Measurements from ENCODE around the gene RNASE9. TPM values are rescaled to one million over a fixed set of nuclear protein-coding genes. Genes with fewer than 3 reads are reported as not detected.
"Not testable (repeated sequence)": the region's sequence is repeated elsewhere in the genome, so short reads cannot be mapped to it uniquely, and the experiment has no call there.

The RNASE9 gene
- total and polyA plus RNA-seq, 5 experiments from 2014 or later, result not detected

- peaks cover 0 to 14% (median 4%) of the 10 kb centered on the region in 5 donors for H3K27me3 Mint-ChIP-seq
- H3K27ac Mint-ChIP-seq, result no peak overlapping the region
- ATAC-seq, result no peak
- DNase-seq, result no peak
- H3K4me3 Mint-ChIP-seq, result no peak overlapping the region
- H3K4me1 Mint-ChIP-seq, result peaks cover 0 to 1% (median 0%) of the 10 kb centered on the region in 4 donors
- H3K9me3 Mint-ChIP-seq, result no peaks in the 10 kb centered on the region
- POLR2A ChIA-PET, result no interaction called here
- H3K36me3 Mint-ChIP-seq, result no peaks in the 10 kb centered on the region
These were observed 14.0 kb downstream of the RNASE9 start for GRCh38 chr14:20546877-20547276.

DNA sequence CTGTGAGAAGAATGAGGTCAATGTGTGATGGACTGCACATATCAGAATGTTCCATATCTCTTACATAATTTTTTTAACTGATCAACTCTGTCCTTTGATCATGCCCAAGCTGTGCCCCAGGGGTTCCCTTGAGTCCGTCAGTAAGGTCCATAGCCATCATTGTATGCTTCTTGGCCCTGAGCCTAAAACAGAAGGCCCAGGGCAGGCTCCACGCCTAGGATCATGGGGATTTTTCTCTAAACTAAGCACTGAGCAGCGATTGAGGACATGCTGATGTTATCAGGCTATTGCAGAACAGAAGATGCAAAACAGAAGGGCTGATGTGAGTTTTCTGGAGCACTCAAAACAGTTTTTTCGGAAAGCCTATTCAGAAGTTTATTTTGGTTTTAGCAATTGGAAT, 20.9 kb downstream of the RNASE9 start:
- H3K4me1 Mint-ChIP-seq, result no peaks in the 10 kb centered on the region
- H3K9me3 Mint-ChIP-seq, result no peaks in the 10 kb centered on the region
- H3K36me3 Mint-ChIP-seq, result no peaks in the 10 kb centered on the region
- DNase-seq, result no peak
- peak overlapping the region in 1 of 10 donors; percentile 40 for H3K27ac Mint-ChIP-seq
- peaks cover 0 to 4% (median 1%) of the 10 kb centered on the region in 5 donors for H3K27me3 Mint-ChIP-seq
- POLR2A ChIA-PET, result no interaction called here
- ATAC-seq, result no peak
- no peak overlapping the region for H3K4me3 Mint-ChIP-seq

- Mint-ChIP-seq H3K27me3 (peaks cover 0 to 4% (median 0%) of the 10 kb centered on the region in 5 donors), H3K36me3 (no peaks in the 10 kb centered on the region), H3K4me3 (peak overlapping the region in 7 of 10 donors; percentile 39 to 66 (median 43)), H3K27ac (peak overlapping the region in 4 of 10 donors; percentile 26 to 69 (median 50)), H3K9me3 (no peaks in the 10 kb centered on the region), H3K4me1 (peaks cover 5 to 14% (median 11%) of the 10 kb centered on the region in 4 donors)
- ATAC-seq (peak; percentile 83 to 98), DNase-seq (peak; percentile 41 to 82 (median 56))
- POLR2A ChIA-PET, result interaction anchor here (0.6 to 1.5 kb wide), 3 partner anchors 61 to 188 kb away, joined by 3 to 5 read pairs (median 4); partner anchors contain the start of gene PNP
These were observed 29.9 kb downstream of the RNASE9 start for GRCh38 chr14:20530771-20531571.

- POLR2A ChIA-PET, result interaction anchor here (0.9 kb wide), 1 partner anchor 83 kb away, joined by 3 read pairs; no protein-coding TSS in a partner anchor
- Mint-ChIP-seq H3K36me3 (no peaks in the 10 kb centered on the region), H3K4me1 (peaks cover 6 to 14% (median 11%) of the 10 kb centered on the region in 4 donors), H3K27me3 (peaks cover 0 to 4% (median 0%) of the 10 kb centered on the region in 5 donors), H3K4me3 (no peak overlapping the region), H3K27ac (no peak overlapping the region), H3K9me3 (no peaks in the 10 kb centered on the region)
- ATAC-seq, result no peak
- DNase-seq, result no peak
These were observed 31.0 kb downstream of the RNASE9 start for GRCh38 chr14:20529806-20530205.

DNA sequence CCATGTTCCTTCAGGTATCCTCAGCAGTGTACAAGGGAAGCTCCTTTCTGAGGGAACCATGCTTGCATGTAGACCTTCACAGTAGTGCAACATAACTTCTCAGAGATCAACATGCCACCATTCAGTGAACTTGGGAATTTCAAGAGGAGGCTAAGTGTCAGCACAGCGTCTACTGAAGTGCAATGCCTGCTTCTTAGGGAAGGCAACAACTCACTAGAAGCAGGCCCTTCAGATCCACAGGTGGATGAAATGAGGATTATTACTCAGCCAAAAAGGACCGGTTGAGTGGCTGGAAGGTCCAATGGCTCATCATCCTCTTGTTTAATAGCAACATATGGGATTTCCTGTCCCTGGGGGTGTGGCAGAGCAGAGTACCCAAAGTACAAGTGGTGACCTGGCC, 36.8 kb downstream of the RNASE9 start:
- POLR2A ChIA-PET, result no interaction called here

GRCh38 chr14:20522332-20522731, 38.5 kb downstream of the RNASE9 start:
- no peaks in the 10 kb centered on the region for H3K27me3 Mint-ChIP-seq
- no peak overlapping the region for H3K27ac Mint-ChIP-seq
- POLR2A ChIA-PET, result no interaction called here
- H3K4me1 Mint-ChIP-seq, result peaks cover 0 to 4% (median 0%) of the 10 kb centered on the region in 4 donors
- no peaks in the 10 kb centered on the region for H3K36me3 Mint-ChIP-seq
- no peaks in the 10 kb centered on the region for H3K9me3 Mint-ChIP-seq
- no peak overlapping the region for H3K4me3 Mint-ChIP-seq
- ATAC-seq, result no peak
- no peak for DNase-seq

More for the DNA sequence above, 36.8 kb downstream of the RNASE9 start:
- no peak overlapping the region for H3K4me3 Mint-ChIP-seq
- no peak overlapping the region for H3K27ac Mint-ChIP-seq
- H3K27me3 Mint-ChIP-seq, result peaks cover 0 to 3% (median 0%) of the 10 kb centered on the region in 5 donors
- H3K36me3 Mint-ChIP-seq, result no peaks in the 10 kb centered on the region
- DNase-seq, result no peak
- H3K4me1 Mint-ChIP-seq, result peaks cover 0 to 4% (median 2%) of the 10 kb centered on the region in 4 donors
- no peak for ATAC-seq
- H3K9me3 Mint-ChIP-seq, result no peaks in the 10 kb centered on the region

DNA sequence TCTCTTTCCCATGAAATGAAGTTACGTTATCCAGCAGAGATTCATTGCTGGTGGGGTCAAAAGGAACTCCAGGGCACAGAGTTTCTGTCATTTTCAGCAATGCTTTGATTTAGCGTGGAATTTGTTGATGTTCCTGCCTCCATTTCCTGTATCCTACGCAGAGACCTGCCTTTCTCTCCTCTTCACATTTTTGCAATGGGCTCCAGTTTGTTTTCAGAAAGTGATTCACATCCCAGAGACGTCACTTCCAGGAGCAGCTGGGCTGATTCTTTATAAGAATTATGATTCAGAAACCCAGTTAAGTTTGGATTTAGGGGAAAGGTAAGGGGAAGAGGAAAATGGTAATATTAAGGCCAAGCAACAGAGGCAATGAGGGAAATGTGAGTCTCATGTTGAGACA, 43.9 kb downstream of the RNASE9 start:
- Mint-ChIP-seq H3K9me3 (no peaks in the 10 kb centered on the region), H3K27ac (no peak overlapping the region), H3K36me3 (no peaks in the 10 kb centered on the region), H3K27me3 (peaks cover 0 to 2% (median 0%) of the 10 kb centered on the region in 5 donors), H3K4me3 (no peak overlapping the region), H3K4me1 (peaks cover 0 to 8% (median 2%) of the 10 kb centered on the region in 4 donors)
- POLR2A ChIA-PET, result no interaction called here
- no peak for ATAC-seq
- no peak for DNase-seq

DNA sequence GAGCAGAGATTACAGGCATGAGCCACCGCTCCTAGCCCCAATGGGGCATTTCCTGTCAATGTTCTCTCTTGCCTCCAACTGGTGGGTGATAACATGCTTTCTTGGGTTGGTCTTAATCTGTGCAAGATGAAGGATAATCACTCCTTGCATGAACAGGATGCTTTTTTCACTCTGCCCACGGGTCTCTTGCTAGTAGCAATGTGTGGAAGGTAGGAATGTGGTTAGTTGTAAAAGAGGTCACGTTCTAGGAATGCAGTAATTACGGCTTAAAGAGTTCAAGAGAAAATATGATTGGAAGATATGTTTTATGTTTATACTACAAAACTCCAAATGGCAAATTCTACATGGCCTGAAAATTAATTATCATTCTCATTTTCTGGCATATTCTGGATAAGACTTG, 45.0 kb downstream of the RNASE9 start:
- Mint-ChIP-seq H3K4me3 (no peak overlapping the region), H3K36me3 (no peaks in the 10 kb centered on the region), H3K27me3 (peaks cover 0 to 2% (median 0%) of the 10 kb centered on the region in 5 donors), H3K27ac (no peak overlapping the region), H3K9me3 (no peaks in the 10 kb centered on the region), H3K4me1 (peaks cover 0 to 11% (median 4%) of the 10 kb centered on the region in 4 donors)
- ATAC-seq (no peak), DNase-seq (no peak)
- POLR2A ChIA-PET, result interaction anchor here (0.6 kb wide), 1 partner anchor 10 kb away, joined by 4 read pairs; no protein-coding TSS in a partner anchor

DNA sequence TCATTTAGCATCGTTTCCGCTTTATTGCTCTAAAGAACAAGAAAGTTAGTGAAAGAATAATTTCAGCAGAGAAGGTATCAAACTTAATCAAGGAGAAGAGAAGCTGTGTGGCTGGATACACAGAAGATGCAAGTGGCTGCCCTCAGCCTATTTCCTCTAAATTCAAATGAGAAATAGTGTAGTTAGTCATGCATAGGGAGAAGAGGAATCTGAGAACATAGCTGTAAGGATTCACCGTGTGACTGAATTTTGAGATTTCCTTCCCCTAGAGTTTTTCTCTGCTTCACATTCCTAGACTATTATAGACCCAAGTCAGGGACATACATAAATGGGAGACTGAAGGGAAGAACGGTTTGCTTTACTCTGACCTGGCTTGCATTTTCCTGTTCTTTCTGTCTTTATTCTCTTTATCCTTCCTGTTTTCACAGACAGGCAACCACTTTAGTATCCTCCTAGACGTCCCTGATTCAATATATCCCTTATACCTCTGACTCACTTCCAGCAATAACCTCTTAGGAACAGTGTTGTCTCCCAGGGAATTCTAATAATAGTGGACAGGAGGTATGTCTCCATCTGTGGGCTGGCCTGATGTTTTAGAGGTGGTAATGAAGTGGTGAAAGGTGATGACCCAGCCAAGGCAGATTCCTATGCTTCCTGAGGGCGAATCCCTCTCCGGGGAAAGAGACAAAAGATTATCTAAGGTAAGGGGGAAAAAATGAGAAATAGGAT, 48.5 kb downstream of the RNASE9 start:
- Mint-ChIP-seq H3K27me3 (peaks cover 0 to 3% (median 0%) of the 10 kb centered on the region in 5 donors), H3K27ac (no peak overlapping the region), H3K36me3 (no peaks in the 10 kb centered on the region), H3K9me3 (no peaks in the 10 kb centered on the region), H3K4me3 (no peak overlapping the region), H3K4me1 (peaks cover 0 to 11% (median 4%) of the 10 kb centered on the region in 4 donors)
- POLR2A ChIA-PET, result no interaction called here
- no peak for ATAC-seq
- DNase-seq, result no peak

- peaks cover 0 to 3% (median 0%) of the 10 kb centered on the region in 5 donors for H3K27me3 Mint-ChIP-seq
- POLR2A ChIA-PET, result no interaction called here
- peaks cover 0 to 3% (median 0%) of the 10 kb centered on the region in 3 donors for H3K36me3 Mint-ChIP-seq
- H3K9me3 Mint-ChIP-seq, result no peaks in the 10 kb centered on the region
- no peak for ATAC-seq
- H3K4me3 Mint-ChIP-seq, result no peak overlapping the region
- peak overlapping the region in 1 of 10 donors; percentile 37 for H3K27ac Mint-ChIP-seq
- H3K4me1 Mint-ChIP-seq, result peaks cover 7 to 19% (median 10%) of the 10 kb centered on the region in 4 donors
- DNase-seq, result no peak
These were observed 52.5 kb downstream of the RNASE9 start for GRCh38 chr14:20508367-20508766.

GRCh38 chr14:20507537-20507936, 53.3 kb downstream of the RNASE9 start:
- POLR2A ChIA-PET, H3K4me3 Mint-ChIP-seq, H3K27me3 Mint-ChIP-seq, H3K36me3 Mint-ChIP-seq, DNase-seq, H3K9me3 Mint-ChIP-seq, ATAC-seq, H3K27ac Mint-ChIP-seq: not testable (repeated sequence)
- H3K4me1 Mint-ChIP-seq, result peaks cover 9 to 17% (median 10%) of the 10 kb centered on the region in 4 donors

DNA sequence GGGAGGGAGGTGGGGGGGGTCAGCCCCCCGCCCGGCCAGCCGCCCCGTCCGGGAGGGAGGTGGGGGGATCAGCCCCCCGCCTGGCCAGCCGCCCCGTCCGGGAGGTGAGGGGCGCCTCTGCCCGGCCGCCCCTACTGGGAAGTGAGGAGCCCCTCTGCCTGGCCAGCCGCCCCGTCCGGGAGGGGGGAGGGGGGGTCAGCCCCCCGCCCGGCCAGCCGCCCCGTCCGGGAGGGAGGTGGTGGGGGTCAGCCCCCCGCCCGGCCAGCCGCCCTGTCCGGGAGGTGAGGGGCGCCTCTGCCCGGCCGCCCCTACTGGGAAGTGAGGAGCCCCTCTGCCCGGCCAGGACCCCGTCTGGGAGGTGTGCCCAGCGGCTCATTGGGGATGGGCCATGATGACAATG, 54.1 kb downstream of the RNASE9 start:
- H3K9me3 Mint-ChIP-seq, DNase-seq, H3K27me3 Mint-ChIP-seq, ATAC-seq, H3K27ac Mint-ChIP-seq, H3K4me1 Mint-ChIP-seq, H3K36me3 Mint-ChIP-seq, POLR2A ChIA-PET, H3K4me3 Mint-ChIP-seq: not testable (repeated sequence)

DNA sequence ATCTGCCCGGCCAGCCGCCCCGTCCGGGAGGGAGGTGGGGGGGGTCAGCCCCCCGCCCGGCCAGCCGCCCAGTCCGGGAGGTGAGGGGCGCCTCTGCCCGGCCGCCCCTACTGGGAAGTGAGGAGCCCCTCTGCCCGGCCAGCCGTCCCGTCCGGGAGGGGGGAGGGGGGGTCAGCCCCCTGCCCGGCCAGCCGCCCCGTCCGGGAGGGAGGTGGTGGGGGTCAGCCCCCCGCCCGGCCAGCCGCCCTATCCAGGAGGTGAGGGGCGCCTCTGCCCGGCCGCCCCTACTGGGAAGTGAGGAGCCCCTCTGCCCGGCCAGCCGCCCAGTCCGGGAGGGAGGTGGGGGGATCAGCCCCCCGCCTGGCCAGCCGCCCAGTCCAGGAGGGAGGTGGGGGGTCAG, 54.6 kb downstream of the RNASE9 start:
- POLR2A ChIA-PET, DNase-seq, H3K4me3 Mint-ChIP-seq, H3K27me3 Mint-ChIP-seq, H3K27ac Mint-ChIP-seq, H3K9me3 Mint-ChIP-seq, H3K36me3 Mint-ChIP-seq, ATAC-seq, H3K4me1 Mint-ChIP-seq: not testable (repeated sequence)

All from naive thymus-derived CD8-positive, alpha-beta T cell (primary cell).